NCI-H2171 treated with DMSO at 0.1 percent for 48 hours (cell line): ENCODE results near the gene ERP27.

Experiments used
- DNase-seq: peaks from one replicate; lab custom pipeline; 2025; lab: John Stamatoyannopoulos, UW

Gene ERP27

DNA sequence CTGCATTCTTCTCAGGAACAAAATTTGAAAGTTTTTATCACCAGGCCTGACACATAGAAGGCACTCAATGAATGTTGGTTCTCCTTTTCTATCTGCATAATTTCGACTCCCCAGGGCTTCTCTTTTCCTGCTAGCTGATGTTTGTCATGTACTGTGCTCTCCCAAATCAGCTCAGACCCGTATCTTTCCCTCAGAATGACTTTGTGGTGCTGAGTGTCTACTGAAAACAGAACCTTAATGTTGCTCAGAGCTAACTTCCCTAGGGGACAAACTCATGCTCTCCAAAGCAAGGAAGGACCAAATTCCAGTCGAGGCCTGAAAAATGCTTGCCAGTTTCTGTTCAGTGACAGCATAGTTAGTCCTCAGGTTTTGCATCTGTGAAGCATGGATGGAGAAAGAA, 21.1 kb upstream of the ERP27 start:
- no peak for DNase-seq

GRCh38 chr12:14959126-14959440, 20.7 kb upstream of the ERP27 start:
- DNase-seq = no peak

DNA sequence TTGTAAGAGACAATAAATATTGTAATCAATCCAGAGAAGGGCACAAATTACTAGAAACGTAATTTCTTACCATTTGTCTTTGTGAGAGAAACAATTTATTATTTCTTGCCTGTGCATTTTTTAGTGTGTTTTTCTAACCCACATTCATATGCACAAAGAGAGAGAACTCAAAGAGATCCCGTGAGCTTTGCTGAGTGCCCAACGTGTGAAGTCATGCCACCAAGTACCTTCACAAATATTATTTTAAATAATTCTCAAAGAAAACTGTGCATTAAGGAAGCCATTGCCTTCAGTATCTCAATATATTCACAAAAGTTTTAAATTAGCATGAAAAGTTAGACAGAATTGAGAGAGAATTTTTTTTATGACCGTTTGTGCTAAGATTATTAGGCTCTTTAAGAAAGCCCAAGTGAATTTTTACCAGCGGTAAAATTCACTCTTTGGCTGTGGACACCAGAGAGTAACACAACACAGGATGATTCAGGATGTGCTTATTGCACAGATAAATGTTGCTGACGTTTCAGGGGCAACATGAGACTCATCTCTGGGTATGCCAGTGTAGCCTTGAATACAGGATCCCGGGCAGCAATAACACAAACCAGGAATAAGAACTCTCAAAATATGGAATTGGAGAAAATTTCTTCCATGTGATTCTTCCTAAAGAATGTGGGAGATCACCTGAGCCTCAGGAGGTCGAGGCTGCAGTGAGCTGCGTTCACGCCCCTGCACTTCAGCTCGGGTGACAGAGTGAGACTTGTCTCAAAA, 20.2 kb upstream of the ERP27 start:
- no peak for DNase-seq

- no peak for DNase-seq
These were observed 19.3 kb upstream of the ERP27 start for GRCh38 chr12:14957551-14958168.

- no peak for DNase-seq
These were observed 18.6 kb upstream of the ERP27 start for GRCh38 chr12:14956905-14957304.

DNA sequence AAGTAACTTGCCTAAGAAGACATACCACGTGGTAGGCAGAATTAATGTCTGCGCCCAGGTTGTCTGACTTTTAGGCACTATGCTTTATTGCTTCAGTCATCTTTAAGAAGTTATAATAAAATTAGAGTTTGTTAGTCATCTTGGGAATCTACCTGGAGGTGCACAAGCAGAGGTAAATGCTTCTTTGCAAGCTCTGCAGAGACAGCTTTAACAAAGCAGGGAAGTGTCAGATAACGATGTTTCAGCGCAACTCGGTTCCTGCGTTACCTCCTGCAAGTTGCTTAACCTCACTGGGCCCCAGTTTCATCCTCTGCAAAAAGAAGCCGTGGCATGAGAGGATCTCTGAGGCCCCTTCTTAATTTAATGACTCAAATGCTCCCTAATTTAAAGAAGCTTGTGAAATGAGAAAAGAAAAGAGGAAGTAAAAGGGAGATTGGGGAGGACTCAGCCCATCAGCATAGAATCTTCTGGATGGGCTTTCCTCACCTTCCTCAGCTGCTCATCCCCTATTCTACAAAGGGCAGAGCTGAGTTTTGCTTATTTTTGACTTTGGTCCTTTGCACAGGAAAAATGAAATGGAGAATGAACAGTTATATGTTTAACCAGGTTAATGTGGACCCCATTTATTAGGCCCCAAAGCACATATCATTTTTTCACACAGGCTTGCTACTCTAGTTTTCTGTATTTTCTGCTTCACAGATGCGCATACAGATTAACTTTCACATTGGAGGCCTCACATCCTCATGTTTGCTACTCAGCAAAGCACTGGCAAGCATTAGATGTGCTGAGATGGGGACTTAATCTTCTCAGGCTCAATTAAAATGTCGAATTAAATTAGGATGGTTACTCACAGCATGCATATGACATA, 17.9 kb upstream of the ERP27 start:
- DNase-seq = no peak

GRCh38 chr12:14954269-14954668, 15.9 kb upstream of the ERP27 start:
- no peak for DNase-seq

GRCh38 chr12:14953752-14954151, 15.4 kb upstream of the ERP27 start:
- no peak for DNase-seq

- DNase-seq = no peak
These were observed 14.1 kb upstream of the ERP27 start for GRCh38 chr12:14952299-14952921.

GRCh38 chr12:14951851-14952250, 13.5 kb upstream of the ERP27 start:
- no peak for DNase-seq

GRCh38 chr12:14950982-14951746, 12.8 kb upstream of the ERP27 start:
- DNase-seq = no peak

- no peak for DNase-seq
These were observed 12.1 kb upstream of the ERP27 start for GRCh38 chr12:14950421-14950820.

DNA sequence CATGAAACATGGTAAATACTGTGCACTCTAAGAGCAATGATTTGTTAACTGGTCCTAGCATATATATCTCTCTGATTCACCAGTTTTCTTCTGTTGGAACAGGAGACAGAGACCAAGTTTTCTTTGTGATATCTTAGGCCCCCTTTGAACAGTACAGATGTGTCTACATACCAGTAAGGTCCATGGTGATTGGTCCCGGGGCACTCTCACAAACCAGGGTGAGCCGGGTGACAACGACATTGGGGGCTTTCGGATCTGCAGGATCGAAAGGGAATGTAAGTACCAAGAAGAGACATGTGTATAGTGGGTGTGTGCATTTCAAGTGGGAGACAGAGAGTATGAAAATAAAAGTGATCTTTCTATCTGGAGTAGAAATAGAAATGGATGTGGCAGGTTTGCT, 11.3 kb upstream of the ERP27 start:
- no peak for DNase-seq

DNA sequence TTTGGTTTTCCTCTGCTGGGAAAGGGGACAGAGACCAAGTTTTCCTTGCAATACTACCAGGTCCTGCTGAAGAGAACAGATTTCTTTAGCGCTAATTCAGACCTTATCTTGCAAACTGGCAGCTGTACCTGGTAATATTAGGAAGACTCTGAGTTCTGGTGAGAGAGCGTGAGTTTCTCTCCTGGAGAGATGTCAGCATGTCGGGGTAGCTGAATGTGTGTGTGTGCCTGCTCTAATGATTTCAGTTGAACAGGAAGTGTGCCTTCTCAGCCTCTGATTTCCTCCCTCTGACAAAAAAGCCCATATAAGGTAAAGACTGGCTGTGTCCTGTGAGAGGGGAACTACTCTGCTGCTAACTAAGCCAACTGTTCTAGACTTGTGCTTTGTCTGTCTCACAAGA, 10.3 kb upstream of the ERP27 start:
- peak; percentile 63 for DNase-seq

- DNase-seq = no peak
These were observed 8.5 kb upstream of the ERP27 start for GRCh38 chr12:14946861-14947260.

DNA sequence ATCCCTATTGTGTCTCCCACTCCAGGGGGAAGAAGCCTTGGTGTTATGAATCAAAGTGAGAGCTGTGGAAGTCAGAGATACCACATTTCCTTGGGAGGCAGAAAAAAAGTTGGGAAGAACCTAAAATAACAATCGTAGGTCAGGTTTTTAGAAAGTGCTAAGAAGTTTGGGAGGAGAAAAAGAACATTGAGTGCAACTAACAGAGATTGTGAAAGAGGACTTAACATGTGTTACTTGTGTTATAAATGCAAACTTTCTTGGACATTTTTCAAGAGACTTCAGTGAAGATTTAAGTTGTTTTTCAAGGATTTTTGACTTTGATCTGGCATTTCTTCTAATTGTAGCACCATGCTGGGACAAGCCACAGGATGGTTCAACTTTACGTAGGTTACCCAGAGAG, 7.8 kb upstream of the ERP27 start:
- no peak for DNase-seq

- DNase-seq = no peak
These were observed 4.0 kb upstream of the ERP27 start for GRCh38 chr12:14942196-14942931.

- no peak for DNase-seq
These were observed 3.0 kb upstream of the ERP27 start for GRCh38 chr12:14941369-14941768.

DNA sequence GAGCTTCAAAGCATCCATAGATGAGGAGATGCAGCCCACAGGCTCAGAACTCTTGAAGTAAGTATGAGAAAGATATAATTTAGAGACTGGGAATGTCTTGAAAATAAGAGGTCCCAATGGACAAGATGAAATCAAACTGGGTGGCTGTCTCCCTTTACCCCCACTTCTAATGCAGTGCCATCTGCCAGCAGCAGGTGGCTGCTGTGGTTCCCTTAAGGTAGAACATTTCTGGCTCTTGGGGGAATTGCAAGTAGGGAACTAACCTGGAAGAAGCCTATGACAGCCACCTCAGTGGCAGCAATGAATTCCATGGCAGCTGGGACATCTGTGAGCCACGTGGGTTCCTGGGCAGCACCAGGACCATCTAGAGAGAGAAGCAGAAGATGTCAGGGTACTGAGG, 648 bp downstream of the ERP27 start:
- peak; percentile 41 for DNase-seq

- DNase-seq = no peak
These were observed 1.3 kb downstream of the ERP27 start for GRCh38 chr12:14937014-14937413.

GRCh38 chr12:14936224-14936861, 2.0 kb downstream of the ERP27 start:
- DNase-seq = no peak
